ENCODE results near the gene PCGF1. TPM values are rescaled to one million over a fixed set of nuclear protein-coding genes. Genes with fewer than 3 reads are reported as not detected.

Gene PCGF1
- total and polyA plus RNA-seq, 2 of the 13 experiments (the other 11 are each of a cell fraction or from before 2014, with no cell fraction given): 20.4 to 22.6 TPM

DNA sequence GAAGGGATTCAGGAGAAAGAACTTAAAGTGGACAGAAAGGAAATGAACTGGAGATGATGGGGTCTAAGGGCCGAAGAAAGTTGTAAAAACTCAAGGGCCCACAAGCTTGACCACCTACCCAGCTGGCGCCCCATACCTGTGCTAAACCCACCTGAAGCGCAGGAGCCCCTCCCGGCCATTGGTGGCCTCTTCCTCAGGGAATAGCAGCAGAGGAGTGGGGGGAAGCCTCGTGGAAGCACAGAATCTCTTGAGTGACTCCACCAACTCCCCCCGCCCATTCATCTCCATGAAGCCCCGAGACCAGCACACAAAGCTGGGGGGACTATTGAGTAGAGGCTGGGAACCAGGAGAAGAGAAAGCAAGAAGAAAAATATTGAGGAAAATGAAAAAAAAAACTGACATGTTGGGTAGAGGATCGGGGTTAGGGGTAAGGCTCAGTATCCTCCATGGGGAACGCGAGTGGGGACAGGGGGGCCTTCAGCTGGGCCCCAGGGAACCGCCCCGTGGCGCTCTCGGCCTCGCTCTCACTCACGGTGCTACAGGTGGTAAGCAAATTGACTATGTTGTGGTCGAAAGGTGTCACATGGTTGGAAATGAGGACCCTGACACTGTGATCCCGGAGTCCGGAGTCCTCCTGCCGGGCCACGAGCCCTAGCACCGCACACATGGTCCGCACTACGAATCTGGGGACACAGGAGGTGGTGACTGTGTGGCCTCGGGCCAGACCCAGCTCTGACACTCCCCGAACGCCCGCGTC is 21.3 kb upstream of the PCGF1 start (continued):
- TF ChIP-seq, protein P1, sequence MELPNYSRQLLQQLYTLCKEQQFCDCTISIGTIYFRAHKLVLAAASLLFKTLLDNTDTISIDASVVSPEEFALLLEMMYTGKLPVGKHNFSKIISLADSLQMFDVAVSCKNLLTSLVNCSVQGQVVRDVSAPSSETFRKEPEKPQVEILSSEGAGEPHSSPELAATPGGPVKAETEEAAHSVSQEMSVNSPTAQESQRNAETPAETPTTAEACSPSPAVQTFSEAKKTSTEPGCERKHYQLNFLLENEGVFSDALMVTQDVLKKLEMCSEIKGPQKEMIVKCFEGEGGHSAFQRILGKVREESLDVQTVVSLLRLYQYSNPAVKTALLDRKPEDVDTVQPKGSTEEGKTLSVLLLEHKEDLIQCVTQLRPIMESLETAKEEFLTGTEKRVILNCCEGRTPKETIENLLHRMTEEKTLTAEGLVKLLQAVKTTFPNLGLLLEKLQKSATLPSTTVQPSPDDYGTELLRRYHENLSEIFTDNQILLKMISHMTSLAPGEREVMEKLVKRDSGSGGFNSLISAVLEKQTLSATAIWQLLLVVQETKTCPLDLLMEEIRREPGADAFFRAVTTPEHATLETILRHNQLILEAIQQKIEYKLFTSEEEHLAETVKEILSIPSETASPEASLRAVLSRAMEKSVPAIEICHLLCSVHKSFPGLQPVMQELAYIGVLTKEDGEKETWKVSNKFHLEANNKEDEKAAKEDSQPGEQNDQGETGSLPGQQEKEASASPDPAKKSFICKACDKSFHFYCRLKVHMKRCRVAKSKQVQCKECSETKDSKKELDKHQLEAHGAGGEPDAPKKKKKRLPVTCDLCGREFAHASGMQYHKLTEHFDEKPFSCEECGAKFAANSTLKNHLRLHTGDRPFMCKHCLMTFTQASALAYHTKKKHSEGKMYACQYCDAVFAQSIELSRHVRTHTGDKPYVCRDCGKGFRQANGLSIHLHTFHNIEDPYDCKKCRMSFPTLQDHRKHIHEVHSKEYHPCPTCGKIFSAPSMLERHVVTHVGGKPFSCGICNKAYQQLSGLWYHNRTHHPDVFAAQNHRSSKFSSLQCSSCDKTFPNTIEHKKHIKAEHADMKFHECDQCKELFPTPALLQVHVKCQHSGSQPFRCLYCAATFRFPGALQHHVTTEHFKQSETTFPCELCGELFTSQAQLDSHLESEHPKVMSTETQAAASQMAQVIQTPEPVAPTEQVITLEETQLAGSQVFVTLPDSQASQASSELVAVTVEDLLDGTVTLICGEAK (IDR thresholded peaks at IDR 0.05): no peak
- TF ChIP-seq, protein P1 (CRISPR knock-in tag; IDR thresholded peaks at IDR 0.05): 0 out of 2 replicates have a peak, but pooled peaks have one; percentile 3
- TF ChIP-seq, protein P2, sequence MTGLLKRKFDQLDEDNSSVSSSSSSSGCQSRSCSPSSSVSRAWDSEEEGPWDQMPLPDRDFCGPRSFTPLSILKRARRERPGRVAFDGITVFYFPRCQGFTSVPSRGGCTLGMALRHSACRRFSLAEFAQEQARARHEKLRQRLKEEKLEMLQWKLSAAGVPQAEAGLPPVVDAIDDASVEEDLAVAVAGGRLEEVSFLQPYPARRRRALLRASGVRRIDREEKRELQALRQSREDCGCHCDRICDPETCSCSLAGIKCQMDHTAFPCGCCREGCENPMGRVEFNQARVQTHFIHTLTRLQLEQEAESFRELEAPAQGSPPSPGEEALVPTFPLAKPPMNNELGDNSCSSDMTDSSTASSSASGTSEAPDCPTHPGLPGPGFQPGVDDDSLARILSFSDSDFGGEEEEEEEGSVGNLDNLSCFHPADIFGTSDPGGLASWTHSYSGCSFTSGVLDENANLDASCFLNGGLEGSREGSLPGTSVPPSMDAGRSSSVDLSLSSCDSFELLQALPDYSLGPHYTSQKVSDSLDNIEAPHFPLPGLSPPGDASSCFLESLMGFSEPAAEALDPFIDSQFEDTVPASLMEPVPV (CRISPR knock-in tag; IDR thresholded peaks at IDR 0.05): 0 out of 2 replicates have a peak, but pooled peaks have one; percentile 64
- TF ChIP-seq, protein P3, sequence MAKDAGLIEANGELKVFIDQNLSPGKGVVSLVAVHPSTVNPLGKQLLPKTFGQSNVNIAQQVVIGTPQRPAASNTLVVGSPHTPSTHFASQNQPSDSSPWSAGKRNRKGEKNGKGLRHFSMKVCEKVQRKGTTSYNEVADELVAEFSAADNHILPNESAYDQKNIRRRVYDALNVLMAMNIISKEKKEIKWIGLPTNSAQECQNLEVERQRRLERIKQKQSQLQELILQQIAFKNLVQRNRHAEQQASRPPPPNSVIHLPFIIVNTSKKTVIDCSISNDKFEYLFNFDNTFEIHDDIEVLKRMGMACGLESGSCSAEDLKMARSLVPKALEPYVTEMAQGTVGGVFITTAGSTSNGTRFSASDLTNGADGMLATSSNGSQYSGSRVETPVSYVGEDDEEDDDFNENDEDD (CRISPR knock-in tag; IDR thresholded peaks at IDR 0.05; ENCODE audit: borderline replicate concordance): 0 out of 2 replicates have a peak, but pooled peaks have one; percentile 17
- TF ChIP-seq ZNF792 (CRISPR knock-in tag; IDR thresholded peaks at IDR 0.05): 0 out of 2 replicates have a peak, but pooled peaks have one; percentile 0
- peak; percentile 38; the same call in 1 of the 2 replicates for TF ChIP-seq HNF4G (IDR thresholded peaks at IDR 0.05; ENCODE audit: borderline replicate concordance, low read depth, low read length)
- no peak for TF ChIP-seq HNF4G (CRISPR knock-in tag; IDR thresholded peaks at IDR 0.05; ENCODE audit: borderline replicate concordance, low read depth)
- no peak for TF ChIP-seq SP140L (CRISPR knock-in tag; IDR thresholded peaks at IDR 0.05; ENCODE audit: borderline replicate concordance)
- 0 out of 2 replicates have a peak, but pooled peaks have one; percentile 14 for TF ChIP-seq ZNF780A (CRISPR knock-in tag; IDR thresholded peaks at IDR 0.05)
- TF ChIP-seq BORCS8-MEF2B (CRISPR knock-in tag; IDR thresholded peaks at IDR 0.05): peak; percentile 80; the same call in 1 of the 2 replicates
- peak; percentile 81 for TF ChIP-seq ARID2 (CRISPR knock-in tag; IDR thresholded peaks at IDR 0.05; ENCODE audit: borderline replicate concordance)
- 0 out of 2 replicates have a peak, but pooled peaks have one; percentile 18 for TF ChIP-seq SAFB2 (CRISPR knock-in tag; IDR thresholded peaks at IDR 0.05; ENCODE audit: borderline replicate concordance, low read depth)
- TF ChIP-seq ZNF337 (CRISPR knock-in tag; IDR thresholded peaks at IDR 0.05; ENCODE audit: borderline replicate concordance, low read depth): 0 out of 2 replicates have a peak, but pooled peaks have one; percentile 16
- TF ChIP-seq, protein P4, sequence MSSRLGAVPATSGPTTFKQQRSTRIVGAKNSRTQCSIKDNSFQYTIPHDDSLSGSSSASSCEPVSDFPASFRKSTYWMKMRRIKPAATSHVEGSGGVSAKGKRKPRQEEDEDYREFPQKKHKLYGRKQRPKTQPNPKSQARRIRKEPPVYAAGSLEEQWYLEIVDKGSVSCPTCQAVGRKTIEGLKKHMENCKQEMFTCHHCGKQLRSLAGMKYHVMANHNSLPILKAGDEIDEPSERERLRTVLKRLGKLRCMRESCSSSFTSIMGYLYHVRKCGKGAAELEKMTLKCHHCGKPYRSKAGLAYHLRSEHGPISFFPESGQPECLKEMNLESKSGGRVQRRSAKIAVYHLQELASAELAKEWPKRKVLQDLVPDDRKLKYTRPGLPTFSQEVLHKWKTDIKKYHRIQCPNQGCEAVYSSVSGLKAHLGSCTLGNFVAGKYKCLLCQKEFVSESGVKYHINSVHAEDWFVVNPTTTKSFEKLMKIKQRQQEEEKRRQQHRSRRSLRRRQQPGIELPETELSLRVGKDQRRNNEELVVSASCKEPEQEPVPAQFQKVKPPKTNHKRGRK (CRISPR knock-in tag; IDR thresholded peaks at IDR 0.05): peak; percentile 14; the same call in 1 of the 2 replicates
